OCI-LY3 (cell line): ENCODE data around the gene RLN3.

ENCODE experiments used
- EZH2phosphoT487 ChIP-seq: fragments of 200-600 bp; shearing (Covaris generic); IDR thresholded peaks from 2 replicates; pipeline ENCODE4 v1.6.1; 2018; ENCODE audit warnings: antibody characterized with exemption, mixed run types, low read depth
- TF ChIP-seq, protein P1 (sequence below): fragments of 200-600, 300-600 bp; sonication (generic); IDR thresholded peaks from 2 replicates; pipeline ENCODE4 v1.5.1; 2014; ENCODE audit warnings: antibody characterized with exemption, low read length, low read depth

GRCh38 chr19:14003251-14004055 is 24.5 kb upstream of the RLN3 start:
- TF ChIP-seq, protein P1, sequence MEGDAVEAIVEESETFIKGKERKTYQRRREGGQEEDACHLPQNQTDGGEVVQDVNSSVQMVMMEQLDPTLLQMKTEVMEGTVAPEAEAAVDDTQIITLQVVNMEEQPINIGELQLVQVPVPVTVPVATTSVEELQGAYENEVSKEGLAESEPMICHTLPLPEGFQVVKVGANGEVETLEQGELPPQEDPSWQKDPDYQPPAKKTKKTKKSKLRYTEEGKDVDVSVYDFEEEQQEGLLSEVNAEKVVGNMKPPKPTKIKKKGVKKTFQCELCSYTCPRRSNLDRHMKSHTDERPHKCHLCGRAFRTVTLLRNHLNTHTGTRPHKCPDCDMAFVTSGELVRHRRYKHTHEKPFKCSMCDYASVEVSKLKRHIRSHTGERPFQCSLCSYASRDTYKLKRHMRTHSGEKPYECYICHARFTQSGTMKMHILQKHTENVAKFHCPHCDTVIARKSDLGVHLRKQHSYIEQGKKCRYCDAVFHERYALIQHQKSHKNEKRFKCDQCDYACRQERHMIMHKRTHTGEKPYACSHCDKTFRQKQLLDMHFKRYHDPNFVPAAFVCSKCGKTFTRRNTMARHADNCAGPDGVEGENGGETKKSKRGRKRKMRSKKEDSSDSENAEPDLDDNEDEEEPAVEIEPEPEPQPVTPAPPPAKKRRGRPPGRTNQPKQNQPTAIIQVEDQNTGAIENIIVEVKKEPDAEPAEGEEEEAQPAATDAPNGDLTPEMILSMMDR, result no peak
- TF ChIP-seq EZH2phosphoT487, result no peak
